ENCODE data around the gene LINS1. TPM values are rescaled to one million over a fixed set of nuclear protein-coding genes. Genes with fewer than 3 reads are reported as not detected.

Gene LINS1
- total and polyA plus RNA-seq, 2 of the 8 experiments (the other 6 are each of a cell fraction or from before 2014, with no cell fraction given) = 4.2 to 8.1 TPM

DNA sequence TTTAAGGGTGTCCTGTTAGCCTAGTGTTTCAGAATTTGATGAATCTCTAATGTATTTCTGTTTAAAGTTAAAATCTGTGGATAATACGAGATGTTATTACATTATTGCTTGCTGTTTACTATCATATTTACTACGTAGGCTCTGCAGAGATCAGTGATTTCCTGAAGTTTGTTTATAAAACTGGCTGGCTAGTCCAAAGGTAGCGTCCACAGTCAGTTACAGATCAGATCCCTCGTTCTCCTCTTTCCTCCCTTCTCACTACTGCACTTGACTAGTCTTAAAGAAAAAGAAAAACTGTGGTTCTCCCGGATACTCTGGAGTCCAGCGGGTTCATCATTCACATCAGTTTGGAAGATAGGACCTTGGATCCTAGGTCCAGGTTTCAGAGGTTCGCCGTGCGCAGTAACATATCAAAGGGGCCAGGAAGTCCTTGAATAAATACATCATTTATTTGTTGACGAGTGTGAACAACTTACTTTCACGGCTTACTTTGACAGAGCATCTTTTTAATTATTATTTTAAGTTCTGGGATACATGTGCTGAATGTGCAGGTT lies 36.3 kb upstream of the LINS1 start:
- Histone ChIP-seq H2BK20ac (ENCODE audit: low read length) (no peak overlapping the region), H3K4me3 (ENCODE audit: extremely low read depth in 1 of 4, insufficient read depth in 2 of 4, low read depth in 3 of 4, low read length in 4 of 4) (no peak overlapping the region), H3K9me3 (ENCODE audit: insufficient read depth in 2 of 2, low read depth in 1 of 2, low read length in 1 of 2) (no peaks in the 10 kb centered on the region), H3K4ac (replicated peaks; ENCODE audit: insufficient read length, low read depth, low read length) (no peak overlapping the region), H4K5ac (ENCODE audit: insufficient read length, low read depth, low read length) (no peak overlapping the region), H3K79me1 (ENCODE audit: low read depth, low read length) (peaks cover 3% of the 10 kb centered on the region; the same call in 1 of the 2 replicates), H4K91ac (replicated peaks; ENCODE audit: insufficient read length, low read length) (no peak overlapping the region), H3K23me2 (ENCODE audit: low read depth, low read length) (no peaks in the 10 kb centered on the region), H4K8ac (ENCODE audit: extremely low read depth, insufficient read depth, low read length) (no peak overlapping the region), H2BK12ac (ENCODE audit: low read depth, low read length) (no peak overlapping the region), H2BK5ac (ENCODE audit: low read depth, low read length) (no peak overlapping the region), H3K56ac (replicated peaks; ENCODE audit: insufficient read length, low read depth, low read length) (no peak overlapping the region), H2BK15ac (ENCODE audit: low read length) (no peak overlapping the region), H3K23ac (ENCODE audit: insufficient read length) (no peak overlapping the region), H3K4me1 (replicated peaks in 1 of 4; ENCODE audit: control insufficient read depth in 3 of 4, insufficient read depth in 4 of 4, low read length in 3 of 4) (peaks cover 4 to 10% (median 6%) of the 10 kb centered on the region in 4 experiments; a peak in 5 of 7 replicates), H3K27ac (ENCODE audit: low read depth, low read length) (no peak overlapping the region), H2AFZ (ENCODE audit: low read length) (no peak overlapping the region), H3K9ac (replicated peaks in 1 of 4; ENCODE audit: extremely low read depth in 1 of 4, low read depth in 3 of 4, low read length in 3 of 4) (no peak overlapping the region), H4K20me1 (replicated peaks in 1 of 2; ENCODE audit: control insufficient read depth in 1 of 2, insufficient read depth in 2 of 2, low read length in 2 of 2) (peaks cover 0 to 2% of the 10 kb centered on the region in 2 experiments), H2BK120ac (replicated peaks; ENCODE audit: low read depth, low read length) (no peak overlapping the region), H3K4me2 (ENCODE audit: insufficient read depth in 1 of 2, low read depth in 2 of 2, low read length in 2 of 2) (no peak overlapping the region), H3K27me3 (replicated peaks in 1 of 4; ENCODE audit: control insufficient read depth in 3 of 4, extremely low read depth in 1 of 4, insufficient read depth in 3 of 4, low read length in 3 of 4) (no peaks in the 10 kb centered on the region), H3K36me3 (ENCODE audit: control insufficient read depth in 2 of 4, insufficient read depth in 4 of 4, low read length in 3 of 4) (no peaks in the 10 kb centered on the region), H3K18ac (ENCODE audit: extremely low read depth, low read length) (no peak overlapping the region), H2AK5ac (ENCODE audit: low read depth, low read length) (no peak overlapping the region), H3K14ac (ENCODE audit: insufficient read length) (no peak overlapping the region), H3K79me2 (ENCODE audit: control insufficient read depth in 1 of 2, insufficient read depth in 2 of 2, low read length in 2 of 2) (peaks cover 0 to 44% of the 10 kb centered on the region in 2 experiments; a peak in 3 of 4 replicates)
- TF ChIP-seq NANOG (IDR thresholded peaks at IDR 0.05; ENCODE audit: insufficient read depth, low read depth, low read length, poor library complexity, severe bottlenecking) = no peak
- no peak for TF ChIP-seq YY1 (IDR thresholded peaks at IDR 0.05; ENCODE audit: low read depth, low read length)
- TF ChIP-seq, protein P1, sequence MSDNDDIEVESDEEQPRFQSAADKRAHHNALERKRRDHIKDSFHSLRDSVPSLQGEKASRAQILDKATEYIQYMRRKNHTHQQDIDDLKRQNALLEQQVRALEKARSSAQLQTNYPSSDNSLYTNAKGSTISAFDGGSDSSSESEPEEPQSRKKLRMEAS (IDR thresholded peaks at IDR 0.05) = no peak
- no peak for TF ChIP-seq GABPA (IDR thresholded peaks at IDR 0.05; ENCODE audit: borderline replicate concordance, insufficient read depth, low read length)
- no peak for TF ChIP-seq SIN3A (conservative IDR thresholded peaks at IDR 0.05 in 1 of 2, IDR thresholded peaks at IDR 0.05 in 1 of 2; ENCODE audit: low read depth in 1 of 2, low read length in 2 of 2)
- TF ChIP-seq SIRT6 (IDR thresholded peaks at IDR 0.05; ENCODE audit: low read length) = no peak
- no peak for TF ChIP-seq CBX8 (IDR thresholded peaks at IDR 0.05; ENCODE audit: borderline replicate concordance, low read depth, low read length)
- TF ChIP-seq RXRA (IDR thresholded peaks at IDR 0.05; ENCODE audit: insufficient read depth, low read depth, low read length) = no peak
- WGBS, 2 experiments (ENCODE audit: extremely low coverage in 1 of 2, insufficient coverage in 1 of 2, insufficient read length in 1 of 2, insufficient replicate concordance in 2 of 2, low coverage in 1 of 2, low lambda C conversion rate in 2 of 2, missing lambda C conversion rate in 1 of 2) = 88% methylated on average over 11 of the region's 11 CpGs; no CpG with 5 or more reads in 1 of the 2 experiments
- CTCF ChIA-PET (ENCODE audit: partially characterized antibody) = no interaction called here
- DNase-seq (ENCODE audit: low read depth in 1 of 2, low spot score in 2 of 2) (no peak), FAIRE-seq (no peak)
- POLR2A ChIA-PET (ENCODE audit: partially characterized antibody) = no interaction called here

Measured in H1 (cell line).